Neural progenitor cell (in vitro differentiated cells): Measurements from ENCODE around the gene USP2. TPM values are rescaled to one million over a fixed set of nuclear protein-coding genes. Genes with fewer than 3 reads are reported as not detected.
A peak's percentile ranks its signal among the peaks of the same experiment; 100 is the strongest.

Experiments used
- DNase-seq: peaks from one replicate; pipeline ENCODE4 v3.0.0-alpha.2; 2016; ENCODE audit warnings: low spot score
- H2AFZ ChIP-seq: fragments of 200-600 bp; sonication (generic); replicated peaks from 2 replicates; pipeline ENCODE4 v1.6.1; 2016; ENCODE audit warnings: antibody characterized with exemption
- H3F3A ChIP-seq: fragments of 200-600 bp; sonication (generic); 2 replicates; pipeline ENCODE4 v1.6.1; 2016; ENCODE audit warnings: antibody characterized with exemption, low read depth
- H3K27ac ChIP-seq: fragments of 200-600 bp; sonication (generic); 2 replicates; pipeline ENCODE4 v1.5.1; 2016; ENCODE audit warnings: mild to moderate bottlenecking
- H3K27me3 ChIP-seq: fragments of 200-600 bp; sonication (generic); 2 replicates; pipeline ENCODE4 v1.6.1; 2016; ENCODE audit warnings: mild to moderate bottlenecking, moderate library complexity
- H3K36me3 ChIP-seq: fragments of 200-600 bp; sonication (generic); 2 replicates; pipeline ENCODE4 v1.5.1; 2016
- H3K4me1 ChIP-seq: fragments of 200-600 bp; sonication (generic); 2 replicates; pipeline ENCODE4 v1.6.1; 2016; ENCODE audit warnings: mixed run types
- H3K4me2 ChIP-seq: fragments of 200-600 bp; sonication (generic); 2 replicates; pipeline ENCODE4 v1.6.1; 2016
- H3K4me3 ChIP-seq: fragments of 200-600 bp; sonication (generic); 2 replicates; pipeline ENCODE4 v1.5.1; 2016
- H3K79me2 ChIP-seq: fragments of 200-600 bp; sonication (generic); 2 replicates; pipeline ENCODE4 v1.6.1; 2016; ENCODE audit warnings: low read depth
- H3K9ac ChIP-seq: fragments of 200-600 bp; sonication (generic); 2 replicates; pipeline ENCODE4 v1.6.1; 2016
- H3K9me3 ChIP-seq: fragments of 200-600 bp; sonication (generic); 2 replicates; pipeline ENCODE4 v1.5.1; 2016; ENCODE audit warnings: low read depth
- H4K20me1 ChIP-seq: fragments of 200-600 bp; sonication (generic); 2 replicates; pipeline ENCODE4 v1.6.1; 2016; ENCODE audit warnings: low read depth
- H3K27ac Mint-ChIP-seq: 3 replicates; pipeline ENCODE4 v1.8.0; 2021; ENCODE audit warnings: mixed read lengths
- H3K27me3 Mint-ChIP-seq: 2 replicates; pipeline ENCODE4 v1.8.0; 2022; ENCODE audit warnings: low read depth, mild to moderate bottlenecking, inconsistent platforms, moderate library complexity, mixed read lengths; ENCODE audit not compliant: insufficient read depth
- H3K36me3 Mint-ChIP-seq: 3 replicates; pipeline ENCODE4 v1.8.0; 2021; ENCODE audit warnings: mixed read lengths
- H3K4me1 Mint-ChIP-seq: 3 replicates; pipeline ENCODE4 v1.8.0; 2021; ENCODE audit warnings: mixed read lengths
- H3K4me3 Mint-ChIP-seq: 3 replicates; pipeline ENCODE4 v1.8.0; 2021; ENCODE audit warnings: mild to moderate bottlenecking, moderate library complexity, mixed read lengths
- H3K9me3 Mint-ChIP-seq: 3 replicates; pipeline ENCODE4 v1.8.0; 2020; ENCODE audit warnings: mixed read lengths
- CTCF ChIP-seq: fragments of 200-600 bp; sonication (generic); IDR thresholded peaks from 2 replicates; pipeline ENCODE4 v1.5.1; 2017; ENCODE audit warnings: antibody characterized with exemption, mild to moderate bottlenecking
- EZH2 ChIP-seq: fragments of 200-600 bp; sonication (generic); IDR thresholded peaks from 2 replicates; pipeline ENCODE4 v1.6.1; 2017; ENCODE audit warnings: antibody characterized with exemption, mild to moderate bottlenecking, moderate library complexity
- EZH2phosphoT487 ChIP-seq: fragments of 200-600 bp; sonication (generic); IDR thresholded peaks from 2 replicates; pipeline ENCODE4 v1.6.1; 2017; ENCODE audit warnings: antibody characterized with exemption
- total RNA-seq: library from RNA; depleted of rRNA; stranded (reverse); fragments of >200 nt; gene quantifications from 2 replicates; pipeline ENCODE4 v1.2.3, GENCODE V29; 2015; ENCODE audit warnings: low replicate concordance

Gene USP2
- total RNA-seq, 1 donor from 2014 or later = 2.6 TPM

- no peak overlapping the region for H3K9ac ChIP-seq
- peaks cover 35% of the 10 kb centered on the region for H3K27me3 ChIP-seq
- no peak overlapping the region for H3K4me3 ChIP-seq
- H3K36me3 ChIP-seq = no peaks in the 10 kb centered on the region
- peak overlapping the region; percentile 12 for H3K4me3 Mint-ChIP-seq
- H3K4me1 ChIP-seq = peaks cover 59% of the 10 kb centered on the region
- peaks cover 15% of the 10 kb centered on the region for H3K27me3 Mint-ChIP-seq
- no peak overlapping the region for H3K27ac ChIP-seq
- H3K27ac Mint-ChIP-seq = peak overlapping the region; percentile 70
- H3K9me3 ChIP-seq = no peaks in the 10 kb centered on the region
- H3F3A ChIP-seq = peaks cover 43% of the 10 kb centered on the region
- H3K36me3 Mint-ChIP-seq = no peaks in the 10 kb centered on the region
- peak overlapping the region; percentile 89 for H3K4me2 ChIP-seq
- H3K9me3 Mint-ChIP-seq = no peaks in the 10 kb centered on the region
- peaks cover 42% of the 10 kb centered on the region for H3K4me1 Mint-ChIP-seq
- H3K79me2 ChIP-seq = no peaks in the 10 kb centered on the region
- peaks cover 6% of the 10 kb centered on the region for H4K20me1 ChIP-seq
- peak; percentile 57 for DNase-seq
- peak overlapping the region; percentile 27 for H2AFZ ChIP-seq
- TF ChIP-seq EZH2phosphoT487 (no peak), EZH2 (no peak), CTCF (no peak)
Measured at GRCh38 chr11:119318240-119319135, 63.0 kb downstream of the USP2 start.

GRCh38 chr11:119317592-119318239, 63.8 kb downstream of the USP2 start:
- peak overlapping the region; percentile 74 for H3K4me3 ChIP-seq
- Mint-ChIP-seq H3K4me1 (peaks cover 39% of the 10 kb centered on the region), H3K36me3 (no peaks in the 10 kb centered on the region), H3K27ac (no peak overlapping the region), H3K9me3 (no peaks in the 10 kb centered on the region), H3K27me3 (peaks cover 15% of the 10 kb centered on the region), H3K4me3 (peak overlapping the region; percentile 64)
- no peaks in the 10 kb centered on the region for H3K36me3 ChIP-seq
- H3F3A ChIP-seq = peaks cover 42% of the 10 kb centered on the region
- TF ChIP-seq EZH2 (no peak), EZH2phosphoT487 (no peak), CTCF (no peak)
- peak overlapping the region; percentile 27 for H2AFZ ChIP-seq
- no peak for DNase-seq
- no peak overlapping the region for H3K27ac ChIP-seq
- H4K20me1 ChIP-seq = peaks cover 6% of the 10 kb centered on the region
- no peaks in the 10 kb centered on the region for H3K79me2 ChIP-seq
- peak overlapping the region; percentile 89 for H3K4me2 ChIP-seq
- H3K9me3 ChIP-seq = no peaks in the 10 kb centered on the region
- peaks cover 59% of the 10 kb centered on the region for H3K4me1 ChIP-seq
- H3K9ac ChIP-seq = no peak overlapping the region
- peaks cover 35% of the 10 kb centered on the region for H3K27me3 ChIP-seq

GRCh38 chr11:119316729-119317591, 64.5 kb downstream of the USP2 start, which contains the start of gene MCAM:
Gene MCAM (minus strand): TSS chr11:119317130. CDS start chr11:119317101, 29 bp downstream.
- peaks cover 36% of the 10 kb centered on the region for H3K4me1 Mint-ChIP-seq
- H3K4me2 ChIP-seq = peak within 1 kb of the TSS; percentile 89
- H3K9me3 Mint-ChIP-seq = no peaks in the 10 kb centered on the region
- no peaks in the 10 kb centered on the region for H3K9me3 ChIP-seq
- peaks cover 6% of the 10 kb centered on the region for H4K20me1 ChIP-seq
- peak within 1 kb of the TSS; percentile 79 for H3K4me3 Mint-ChIP-seq
- TF ChIP-seq CTCF (no peak), EZH2phosphoT487 (peak; percentile 26), EZH2 (peak; percentile 56)
- H3K27ac ChIP-seq = no peak within 1 kb of the TSS
- H3K27me3 ChIP-seq = peaks cover 35% of the 10 kb centered on the region
- H3F3A ChIP-seq = peaks cover 35% of the 10 kb centered on the region
- peak within 1 kb of the TSS; percentile 94 for H2AFZ ChIP-seq
- H3K79me2 ChIP-seq = no peaks in the 10 kb centered on the region
- peaks cover 13% of the 10 kb centered on the region for H3K27me3 Mint-ChIP-seq
- no peaks in the 10 kb centered on the region for H3K36me3 ChIP-seq
- peak within 1 kb of the TSS; percentile 74 for H3K4me3 ChIP-seq
- no peaks in the 10 kb centered on the region for H3K36me3 Mint-ChIP-seq
- peak; percentile 81 for DNase-seq
- H3K4me1 ChIP-seq = peaks cover 59% of the 10 kb centered on the region
- no peak within 1 kb of the TSS for H3K9ac ChIP-seq
- H3K27ac Mint-ChIP-seq = no peak within 1 kb of the TSS
